Measurements from ENCODE around the gene SCPEP1.

The SCPEP1 gene

GRCh38 chr17:57032343-57032742, 54.4 kb downstream of the SCPEP1 start:
- no peak overlapping the region for H3K4me3 ChIP-seq (ENCODE audit: low read length)
- TF ChIP-seq CTCF (conservative IDR thresholded peaks at IDR 0.05; ENCODE audit: low read depth, low read length) = no peak
- no peak for DNase-seq (ENCODE audit: low read depth)

- no peak for DNase-seq (ENCODE audit: low read depth)
- TF ChIP-seq CTCF (conservative IDR thresholded peaks at IDR 0.05; ENCODE audit: low read depth, low read length) = no peak
- H3K4me3 ChIP-seq (ENCODE audit: low read length) = no peak overlapping the region
Observed at GRCh38 chr17:57033296-57033695, 55.4 kb downstream of the SCPEP1 start.

GRCh38 chr17:57034807-57035754, 57.1 kb downstream of the SCPEP1 start:
- no peak for TF ChIP-seq CTCF (conservative IDR thresholded peaks at IDR 0.05; ENCODE audit: low read depth, low read length)
- H3K4me3 ChIP-seq (ENCODE audit: low read length) = no peak overlapping the region
- DNase-seq (ENCODE audit: low read depth) = no peak

GRCh38 chr17:57035971-57036481, 58.1 kb downstream of the SCPEP1 start:
- no peak for TF ChIP-seq CTCF (conservative IDR thresholded peaks at IDR 0.05; ENCODE audit: low read depth, low read length)
- no peak overlapping the region for H3K4me3 ChIP-seq (ENCODE audit: low read length)
- no peak for DNase-seq (ENCODE audit: low read depth)

GRCh38 chr17:57037411-57037810, 59.5 kb downstream of the SCPEP1 start:
- no peak overlapping the region for H3K4me3 ChIP-seq (ENCODE audit: low read length)
- DNase-seq (ENCODE audit: low read depth) = no peak
- no peak for TF ChIP-seq CTCF (conservative IDR thresholded peaks at IDR 0.05; ENCODE audit: low read depth, low read length)

- DNase-seq (ENCODE audit: low read depth) = no peak
- H3K4me3 ChIP-seq (ENCODE audit: low read length) = no peak overlapping the region
- TF ChIP-seq CTCF (conservative IDR thresholded peaks at IDR 0.05; ENCODE audit: low read depth, low read length) = no peak
Observed at GRCh38 chr17:57038486-57038885, 60.6 kb downstream of the SCPEP1 start.

- no peak for TF ChIP-seq CTCF (conservative IDR thresholded peaks at IDR 0.05; ENCODE audit: low read depth, low read length)
Observed at GRCh38 chr17:57040571-57040970, 62.6 kb downstream of the SCPEP1 start.

More at GRCh38 chr17:57040571-57040970, 62.6 kb downstream of the SCPEP1 start:
- DNase-seq (ENCODE audit: low read depth) = no peak
- H3K4me3 ChIP-seq (ENCODE audit: low read length) = no peak overlapping the region
